ENCODE results near the gene APOC4.

The APOC4 gene

GRCh38 chr19:44985445-44985844 lies 43.4 kb downstream of the APOC4 start:
- Histone ChIP-seq H4K20me1 (ENCODE audit: control insufficient read depth, insufficient read depth, low read depth, low read length) (no peaks in the 10 kb centered on the region), H3K9me3 (ENCODE audit: control insufficient read depth, insufficient read depth, low read length) (no peaks in the 10 kb centered on the region), H3K4me3 (ENCODE audit: low read length) (no peak overlapping the region), H3K79me2 (ENCODE audit: control insufficient read depth, low read length) (no peaks in the 10 kb centered on the region; the same call in 1 of the 2 replicates), H3K27ac (ENCODE audit: low read depth, low read length) (no peak overlapping the region), H3K36me3 (ENCODE audit: control insufficient read depth, low read length) (peaks cover 59% of the 10 kb centered on the region), H3F3A (ENCODE audit: control insufficient read depth, insufficient read depth) (no peaks in the 10 kb centered on the region; the same call in 1 of the 2 replicates), H3K4me2 (ENCODE audit: low read length) (no peak overlapping the region), H3K9me2 (replicated peaks; ENCODE audit: control insufficient read depth, low read length) (no peaks in the 10 kb centered on the region), H3K27me3 (ENCODE audit: control insufficient read depth, low read length) (no peaks in the 10 kb centered on the region), H3K4me1 (ENCODE audit: control insufficient read depth, low read length) (peaks cover 15% of the 10 kb centered on the region)
- TF ChIP-seq CTCF (IDR thresholded peaks at IDR 0.05; ENCODE audit: low read depth, low read length, poor library complexity, severe bottlenecking) (no peak), EZH2phosphoT487 (IDR thresholded peaks at IDR 0.05; ENCODE audit: borderline replicate concordance, low read length) (no peak)

GRCh38 chr19:44986389-44986788 lies 44.4 kb downstream of the APOC4 start:
- TF ChIP-seq EZH2phosphoT487 (IDR thresholded peaks at IDR 0.05; ENCODE audit: borderline replicate concordance, low read length) = no peak
- TF ChIP-seq CTCF (IDR thresholded peaks at IDR 0.05; ENCODE audit: low read depth, low read length, poor library complexity, severe bottlenecking) = no peak

GRCh38 chr19:44987148-44987675 lies 45.2 kb downstream of the APOC4 start:
- H3K4me1 ChIP-seq (ENCODE audit: control insufficient read depth, low read length) = peaks cover 15% of the 10 kb centered on the region
- H3K36me3 ChIP-seq (ENCODE audit: control insufficient read depth, low read length) = peaks cover 73% of the 10 kb centered on the region
- H3K4me3 ChIP-seq (ENCODE audit: low read length) = no peak overlapping the region
- no peaks in the 10 kb centered on the region for H3K9me3 ChIP-seq (ENCODE audit: control insufficient read depth, insufficient read depth, low read length)
- no peaks in the 10 kb centered on the region for H3K27me3 ChIP-seq (ENCODE audit: control insufficient read depth, low read length)
- H3F3A ChIP-seq (ENCODE audit: control insufficient read depth, insufficient read depth) = no peaks in the 10 kb centered on the region; the same call in 1 of the 2 replicates
- H3K9me2 ChIP-seq (replicated peaks; ENCODE audit: control insufficient read depth, low read length) = no peaks in the 10 kb centered on the region
- no peaks in the 10 kb centered on the region; the same call in 1 of the 2 replicates for H3K79me2 ChIP-seq (ENCODE audit: control insufficient read depth, low read length)
- no peaks in the 10 kb centered on the region for H4K20me1 ChIP-seq (ENCODE audit: control insufficient read depth, insufficient read depth, low read depth, low read length)
- TF ChIP-seq CTCF (IDR thresholded peaks at IDR 0.05; ENCODE audit: low read depth, low read length, poor library complexity, severe bottlenecking) (no peak), EZH2phosphoT487 (IDR thresholded peaks at IDR 0.05; ENCODE audit: borderline replicate concordance, low read length) (no peak)
- H3K27ac ChIP-seq (ENCODE audit: low read depth, low read length) = no peak overlapping the region
- H3K4me2 ChIP-seq (ENCODE audit: low read length) = no peak overlapping the region

More at GRCh38 chr19:44986389-44986788, 44.4 kb downstream of the APOC4 start:
- Histone ChIP-seq H3K36me3 (ENCODE audit: control insufficient read depth, low read length) (peaks cover 69% of the 10 kb centered on the region), H3K4me1 (ENCODE audit: control insufficient read depth, low read length) (peaks cover 15% of the 10 kb centered on the region), H3K4me3 (ENCODE audit: low read length) (no peak overlapping the region), H3K79me2 (ENCODE audit: control insufficient read depth, low read length) (no peaks in the 10 kb centered on the region; the same call in 1 of the 2 replicates), H3K27me3 (ENCODE audit: control insufficient read depth, low read length) (no peaks in the 10 kb centered on the region), H3K4me2 (ENCODE audit: low read length) (no peak overlapping the region), H3K27ac (ENCODE audit: low read depth, low read length) (no peak overlapping the region), H3K9me3 (ENCODE audit: control insufficient read depth, insufficient read depth, low read length) (no peaks in the 10 kb centered on the region), H4K20me1 (ENCODE audit: control insufficient read depth, insufficient read depth, low read depth, low read length) (no peaks in the 10 kb centered on the region), H3F3A (ENCODE audit: control insufficient read depth, insufficient read depth) (no peaks in the 10 kb centered on the region; the same call in 1 of the 2 replicates), H3K9me2 (replicated peaks; ENCODE audit: control insufficient read depth, low read length) (no peaks in the 10 kb centered on the region)
